Measurements from ENCODE around the gene PGS1.
A peak's percentile ranks its signal among the peaks of the same experiment; 100 is the strongest.

The PGS1 gene

DNA sequence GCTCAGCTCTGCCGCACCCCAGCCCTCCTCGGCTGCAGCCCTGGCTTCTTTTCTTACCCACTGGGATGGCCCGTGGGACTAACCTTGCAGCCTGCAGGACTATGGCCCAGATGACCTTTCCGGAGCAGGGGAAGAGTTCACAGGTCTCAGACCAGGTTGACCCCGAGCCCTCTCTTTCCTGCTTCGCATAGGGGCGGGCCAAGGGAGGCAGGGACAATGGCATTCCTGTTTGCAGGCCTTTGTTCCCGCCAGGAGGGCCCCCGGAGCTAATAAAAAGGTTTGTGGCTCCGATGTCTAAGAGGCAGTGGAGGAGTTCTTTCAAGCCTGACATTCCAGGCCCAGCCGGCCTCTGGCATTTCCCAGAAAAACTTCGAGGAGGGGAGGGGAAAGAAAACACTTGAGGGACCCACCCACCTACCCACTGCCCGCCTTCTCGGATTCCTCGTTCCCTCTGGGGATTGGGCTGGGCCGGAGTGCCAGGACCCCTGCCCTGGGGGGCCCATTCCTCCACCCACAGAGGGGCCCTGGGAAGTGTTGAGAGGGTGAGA, 12.8 kb upstream of the PGS1 start:
- DNase-seq (ENCODE audit: low spot score) = no peak

DNA sequence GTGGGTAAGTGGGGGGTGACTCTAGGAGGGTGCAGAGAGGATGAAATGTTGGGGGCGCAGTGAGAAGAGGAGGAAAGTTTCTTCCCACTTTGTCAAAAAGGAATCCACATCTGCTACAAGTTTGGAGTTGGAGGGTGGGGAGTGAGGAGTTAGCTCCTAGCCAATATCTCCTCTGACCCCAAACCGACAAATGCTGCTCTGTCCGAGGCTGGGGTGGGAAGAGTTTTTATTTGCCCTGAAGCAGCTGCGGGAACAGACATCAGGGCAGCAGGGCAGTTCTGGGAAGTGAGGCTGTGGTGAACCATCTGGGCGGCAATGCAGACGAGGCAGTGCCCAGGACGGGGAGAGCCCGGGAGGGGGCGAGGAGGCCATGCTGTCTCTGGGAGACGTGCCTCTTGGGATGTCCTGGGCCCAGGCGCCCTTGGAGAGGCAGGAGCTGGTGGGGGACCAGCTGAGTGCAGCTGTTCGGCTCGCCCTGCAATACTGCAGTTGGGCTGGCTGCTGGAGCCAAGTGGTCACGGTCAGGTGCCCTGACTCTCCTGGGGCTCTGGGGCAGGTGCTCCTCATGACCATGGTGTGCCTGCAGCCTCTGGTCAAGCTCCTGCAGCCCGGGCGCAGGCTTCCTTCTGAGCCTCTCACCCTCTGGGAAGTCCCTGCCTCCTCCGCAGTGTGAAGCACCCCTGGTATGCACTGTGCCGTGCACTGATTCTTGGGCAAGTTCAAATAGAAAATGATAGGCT, 12.2 kb upstream of the PGS1 start:
- DNase-seq (ENCODE audit: low spot score) = no peak

DNA sequence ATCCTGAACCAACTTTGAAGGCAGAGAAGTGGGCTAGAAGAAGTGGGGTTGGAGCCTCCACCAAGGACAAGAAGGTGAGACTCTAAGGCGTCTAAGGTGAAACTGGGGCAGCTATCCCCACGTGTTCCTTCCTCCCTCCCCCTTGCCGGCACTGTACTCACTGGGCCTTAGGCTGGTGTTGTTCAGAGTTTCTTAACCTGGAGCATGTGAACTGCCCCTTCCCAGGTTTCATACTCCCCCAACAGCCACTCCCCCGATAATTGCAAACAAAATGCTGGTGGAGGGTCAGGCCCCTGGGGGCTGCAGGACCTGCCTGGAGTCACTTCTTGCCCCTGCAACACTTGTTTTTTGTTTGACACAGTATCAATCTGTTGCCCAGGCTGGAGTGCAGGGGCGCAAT, 11.3 kb upstream of the PGS1 start:
- no peak for DNase-seq (ENCODE audit: low spot score)

GRCh38 chr17:78368348-78368747, 10.1 kb upstream of the PGS1 start:
- DNase-seq (ENCODE audit: low spot score) = no peak

DNA sequence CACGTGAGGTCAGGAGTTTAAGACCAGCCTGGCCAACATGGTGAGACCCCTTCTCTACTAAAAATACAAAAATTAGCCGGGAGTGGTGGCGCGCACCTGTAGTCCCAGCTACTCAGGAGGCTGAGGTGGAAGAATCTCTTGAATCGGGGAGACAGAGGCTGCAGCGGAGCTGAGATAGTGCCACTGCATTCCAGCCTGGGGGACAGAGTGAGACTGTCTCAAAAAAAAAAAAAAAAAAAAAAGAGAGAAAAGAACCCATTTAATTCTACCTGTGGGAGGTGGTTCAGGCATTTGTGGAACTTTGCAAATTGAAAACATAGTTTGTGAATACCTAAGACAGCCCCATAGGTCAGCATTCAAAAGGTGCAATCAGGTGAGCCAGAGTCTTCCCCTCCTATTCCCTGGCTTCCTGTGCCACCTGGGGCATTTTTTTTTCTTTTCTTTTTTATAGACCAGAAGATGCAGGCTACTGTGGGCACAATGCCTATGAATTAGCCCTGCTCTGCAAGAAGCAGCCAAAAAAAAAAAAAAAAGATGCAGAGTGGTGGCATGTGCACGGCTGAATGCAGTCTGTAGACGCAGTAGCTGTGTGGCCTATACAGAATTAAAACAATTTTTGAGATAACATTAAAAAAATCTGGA, 9.5 kb upstream of the PGS1 start:
- no peak for DNase-seq (ENCODE audit: low spot score)

DNA sequence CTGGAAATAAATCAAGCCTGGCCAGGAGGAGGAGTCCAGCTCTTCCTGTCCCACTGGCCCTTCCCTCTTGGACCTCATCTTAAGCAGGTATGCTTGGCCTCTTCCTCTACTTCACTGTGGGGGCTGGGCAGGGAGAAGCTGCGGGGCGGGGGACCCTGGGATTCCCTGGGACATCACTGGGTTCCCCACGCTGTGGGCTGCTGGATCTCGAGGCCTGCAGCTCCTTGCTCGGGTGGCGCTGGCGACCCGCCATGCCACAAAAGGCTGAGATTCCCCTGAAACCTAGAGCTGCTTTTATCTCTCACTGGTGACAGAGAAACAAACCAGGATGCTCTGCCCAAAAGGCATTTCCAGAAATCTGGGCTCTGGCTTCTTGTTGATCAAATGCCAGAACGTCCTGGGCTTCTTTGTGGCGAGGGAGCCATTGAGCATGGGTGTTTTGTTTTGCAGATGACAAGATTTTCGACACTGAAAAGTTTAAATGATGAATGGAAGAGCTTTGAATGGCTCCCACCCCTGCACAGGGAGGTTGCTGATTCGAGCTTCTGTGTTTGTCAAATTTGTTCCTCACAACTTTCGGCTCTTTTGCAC, 8.6 kb upstream of the PGS1 start:
- no peak for DNase-seq (ENCODE audit: low spot score)

DNA sequence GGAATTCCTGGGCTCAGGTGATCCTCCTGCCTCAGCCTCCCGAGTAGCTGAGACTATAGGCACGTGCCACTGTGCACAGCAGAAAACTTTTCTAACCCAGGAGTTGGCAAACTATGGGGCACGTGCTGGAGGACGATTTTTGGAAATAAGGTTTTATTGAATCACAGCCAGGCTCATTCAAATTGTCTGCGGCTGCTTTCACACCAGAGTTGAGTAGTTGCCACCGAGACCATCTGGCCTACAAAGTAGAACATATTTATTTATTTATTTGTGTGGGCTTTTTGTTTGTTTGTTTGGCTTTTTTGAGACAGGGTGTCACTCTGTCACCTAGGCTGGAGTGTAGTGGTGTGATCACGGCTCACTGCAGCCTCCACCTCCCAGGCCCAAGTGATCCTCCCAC, 7.4 kb upstream of the PGS1 start:
- DNase-seq (ENCODE audit: low spot score) = no peak

DNA sequence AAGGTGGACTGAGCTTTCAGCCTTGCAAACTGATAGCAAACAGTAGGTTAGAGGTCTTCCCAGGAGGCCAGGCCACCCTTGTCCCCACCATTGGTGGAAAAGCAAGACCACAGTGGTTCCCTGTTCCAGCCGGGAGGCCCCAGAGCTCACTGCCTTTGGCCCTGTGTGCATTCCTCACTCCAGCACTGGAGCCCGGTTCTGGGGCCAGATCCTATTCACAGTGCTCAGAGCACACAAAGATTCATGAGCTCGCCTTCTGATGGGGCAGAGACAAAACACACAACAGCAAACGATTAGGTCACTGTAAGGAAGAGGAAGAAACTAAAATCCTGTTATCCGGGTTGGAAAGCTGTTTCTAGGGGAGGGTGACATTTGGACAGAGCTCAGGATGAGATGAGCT, 5.6 kb upstream of the PGS1 start:
- DNase-seq (ENCODE audit: low spot score) = no peak

DNA sequence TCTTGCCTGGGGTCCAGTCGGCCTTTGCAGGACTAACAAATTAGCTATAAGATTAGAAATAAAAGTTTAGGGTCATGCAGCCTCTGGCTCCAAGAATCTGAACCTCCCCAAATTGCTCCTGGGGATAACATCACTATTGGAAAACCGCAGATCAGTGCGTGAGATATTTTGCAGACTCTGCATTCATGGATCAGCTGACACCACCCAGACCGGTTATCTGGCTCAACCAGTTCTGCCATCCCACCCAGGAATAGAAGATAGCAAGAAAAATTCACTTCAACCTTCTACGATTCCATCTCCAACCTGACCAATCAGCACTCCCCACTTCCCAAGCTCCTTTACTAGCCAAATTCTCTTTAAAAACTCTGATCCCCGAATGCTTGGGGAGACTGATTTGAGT, 4.3 kb upstream of the PGS1 start:
- no peak for DNase-seq (ENCODE audit: low spot score)

GRCh38 chr17:78374631-78375274, 3.7 kb upstream of the PGS1 start:
- no peak for DNase-seq (ENCODE audit: low spot score)

- no peak for DNase-seq (ENCODE audit: low spot score)
Observed at GRCh38 chr17:78375401-78376151, 2.9 kb upstream of the PGS1 start.

- DNase-seq (ENCODE audit: low spot score) = no peak
Observed at GRCh38 chr17:78376161-78376560, 2.3 kb upstream of the PGS1 start.

GRCh38 chr17:78377858-78378224, 608 bp upstream of the PGS1 start:
- no peak for DNase-seq (ENCODE audit: low spot score)

GRCh38 chr17:78379131-78379491, 662 bp downstream of the PGS1 start:
- no peak for DNase-seq (ENCODE audit: low spot score)

DNA sequence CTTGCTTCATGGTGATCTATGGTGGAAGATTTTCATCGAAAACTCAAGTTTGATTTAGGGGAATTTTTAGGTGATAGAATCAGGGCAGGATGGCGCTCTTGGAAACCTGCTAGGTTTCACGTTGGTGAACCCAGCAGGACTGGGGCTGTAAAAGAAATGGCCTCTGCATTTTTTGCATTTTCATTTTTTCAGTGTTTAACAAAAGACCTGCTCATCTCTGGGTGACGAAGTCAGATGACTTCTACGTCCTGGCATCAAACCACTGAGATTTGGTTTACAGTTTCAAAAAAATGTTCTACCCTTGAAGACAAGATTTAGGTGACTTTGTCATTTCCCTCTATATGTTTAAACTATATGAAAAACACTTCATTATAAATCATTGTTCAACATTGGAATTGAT, 1.9 kb downstream of the PGS1 start:
- DNase-seq (ENCODE audit: low spot score) = no peak

DNA sequence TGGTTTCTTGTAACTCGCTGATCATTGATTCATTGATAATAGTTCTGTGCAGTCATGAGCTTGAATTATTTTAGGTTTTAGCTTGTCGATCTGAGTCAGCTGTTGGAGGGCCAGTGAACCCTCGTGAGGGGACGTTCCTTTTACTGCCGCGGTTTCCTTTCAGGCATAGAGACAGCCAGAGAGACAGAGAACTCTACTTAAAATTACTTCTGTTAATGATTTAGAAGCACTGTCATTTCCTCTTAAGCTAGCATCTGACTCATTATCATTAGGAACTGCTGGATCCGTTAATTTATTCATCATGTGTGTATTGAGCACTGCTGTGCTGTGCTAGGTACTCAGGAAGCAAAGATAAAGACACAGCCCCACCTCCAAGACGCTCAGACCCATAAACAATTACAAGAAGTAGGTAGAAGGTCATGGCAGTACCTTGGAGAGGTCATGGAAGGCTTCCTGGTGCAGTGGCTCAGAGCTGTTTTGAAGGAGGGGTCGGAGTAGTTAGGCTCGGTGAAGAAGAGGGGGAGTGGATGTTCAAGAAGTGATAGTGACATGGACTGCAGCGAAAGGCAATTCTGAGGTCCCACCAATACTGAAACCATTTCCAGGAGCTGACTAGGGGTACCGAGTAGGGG, 3.3 kb downstream of the PGS1 start:
- no peak for DNase-seq (ENCODE audit: low spot score)

DNA sequence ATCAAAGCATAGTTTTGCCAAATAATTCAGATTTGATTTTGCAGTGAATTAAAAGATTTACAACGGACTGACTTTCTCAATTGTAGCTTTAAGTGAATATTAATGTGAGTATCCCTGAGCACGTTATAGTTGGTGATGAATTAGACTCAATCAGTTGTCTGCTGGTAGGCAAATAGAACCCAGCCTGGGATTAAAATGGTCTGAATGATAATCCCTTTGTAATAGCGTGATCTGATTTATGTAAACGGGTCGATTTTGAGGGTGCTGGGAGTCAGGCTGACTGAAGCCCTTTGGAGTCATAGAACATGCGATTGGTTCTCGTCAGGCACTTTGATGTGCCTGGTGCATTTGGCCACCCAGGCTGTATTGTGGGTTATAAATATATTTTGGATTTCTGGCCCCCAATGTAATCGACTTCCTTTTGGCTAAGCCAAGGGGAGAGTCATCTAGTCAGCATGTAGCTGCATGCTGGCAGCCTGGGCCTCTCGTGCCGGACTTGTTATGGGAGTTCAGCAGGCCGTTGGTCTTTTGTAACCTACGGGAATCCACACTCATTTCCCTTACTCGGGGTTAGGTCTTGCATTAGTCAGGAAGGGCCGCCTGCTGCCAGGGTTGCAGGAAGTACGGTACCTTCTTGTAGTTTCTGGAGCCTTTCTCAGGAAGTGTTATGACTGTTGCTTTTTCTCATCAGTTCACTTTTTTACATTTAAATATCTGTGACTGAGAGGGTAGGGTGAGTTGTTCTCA, 5.4 kb downstream of the PGS1 start:
- DNase-seq (ENCODE audit: low spot score) = peak; percentile 65

DNA sequence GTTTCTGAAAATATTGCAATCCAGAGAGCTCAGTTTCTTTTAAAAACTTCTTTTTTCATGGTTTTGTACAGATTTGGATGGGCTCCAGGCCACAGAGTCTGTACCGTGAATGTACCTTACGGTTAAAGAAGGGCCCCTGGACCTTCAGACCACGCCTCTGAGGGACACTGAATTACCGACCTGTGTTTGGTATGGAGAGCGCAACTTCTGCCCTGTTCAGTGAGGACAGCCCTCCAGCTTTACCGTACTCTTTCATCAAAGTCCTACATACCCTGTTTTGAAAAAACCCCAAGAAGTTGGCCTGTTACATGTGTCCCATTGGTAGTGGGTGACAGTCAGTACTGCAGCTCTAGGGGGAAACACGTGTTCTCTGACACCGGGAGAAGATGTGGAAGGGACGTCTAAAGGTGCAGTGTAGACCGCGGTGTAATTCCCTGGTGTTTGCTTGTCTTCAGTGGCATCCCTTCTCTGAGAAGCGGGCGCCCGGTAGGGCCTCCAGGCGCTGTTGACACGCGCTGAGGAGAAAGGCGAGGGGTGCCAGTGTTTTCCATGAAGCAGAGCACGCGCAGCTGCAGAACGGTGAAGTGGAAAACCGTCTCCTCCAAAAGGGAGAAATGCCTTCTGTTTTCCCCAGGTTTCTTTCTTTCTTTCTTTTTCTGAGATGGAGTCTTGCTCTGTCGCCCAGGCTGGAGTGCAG, 6.2 kb downstream of the PGS1 start:
- DNase-seq (ENCODE audit: low spot score) = no peak

GRCh38 chr17:78387977-78388941, 9.8 kb downstream of the PGS1 start:
- peak; percentile 70 for DNase-seq (ENCODE audit: low spot score)
